ENCODE data around the gene PAEP. TPM values are rescaled to one million over a fixed set of nuclear protein-coding genes. Genes with fewer than 3 reads are reported as not detected.
"Not testable (repeated sequence)": the region's sequence is repeated elsewhere in the genome, so short reads cannot be mapped to it uniquely, and the experiment has no call there.

The PAEP gene
- total RNA-seq (not detected), total RNA-seq (0 reads per million in 29 experiments)
- total RNA-seq (2013), result not detected

GRCh38 chr9:135561391-135562234, at the start of gene PAEP:
PAEP (plus strand) TSS chr9:135561756.
- no peaks in the 10 kb centered on the region for H3K4me1 Mint-ChIP-seq
- Histone ChIP-seq H3K36me3 (ENCODE audit: control insufficient read depth in 2 of 2, extremely low read depth in 1 of 2, insufficient read depth in 1 of 2, low read length in 1 of 2) (no peaks in the 10 kb centered on the region), H3K27ac (ENCODE audit: low read length) (no peak within 1 kb of the TSS), H3K9me3 (no peaks in the 10 kb centered on the region), H3K27me3 (replicated peaks in 1 of 2; ENCODE audit: control insufficient read depth in 2 of 2, extremely low read depth in 1 of 2, insufficient read depth in 2 of 2, low read length in 1 of 2) (peaks cover 0 to 52% of the 10 kb centered on the region in 2 experiments), H3K4me3 (ENCODE audit: control insufficient read depth in 1 of 2, extremely low read depth in 1 of 2, low read length in 1 of 2) (no peak within 1 kb of the TSS), H3K4me1 (ENCODE audit: control insufficient read depth in 1 of 2, extremely low read depth in 1 of 2, insufficient read depth in 2 of 2, low read length in 2 of 2) (no peaks in the 10 kb centered on the region)
- no peaks in the 10 kb centered on the region for H3K36me3 Mint-ChIP-seq
- no peak within 1 kb of the TSS for H3K4me3 Mint-ChIP-seq
- peaks cover 17 to 38% of the 10 kb centered on the region in 2 donors for H3K27me3 Mint-ChIP-seq
- DNase-seq (no peak), ATAC-seq (replicated peaks in 1 of 4) (no peak)
- ChIA-PET POLR2A (no interaction called here), CTCF (no interaction called here)
- H3K27ac Mint-ChIP-seq, result no peak within 1 kb of the TSS
- 89% methylated on average over 16 of the region's 20 CpGs for WGBS (ENCODE audit: insufficient coverage)
- H3K9me3 Mint-ChIP-seq, result no peaks in the 10 kb centered on the region

GRCh38 chr9:135512241-135512603, 49.3 kb upstream of the PAEP start:
- Histone ChIP-seq H3K36me3 (ENCODE audit: control insufficient read depth in 2 of 2, extremely low read depth in 1 of 2, insufficient read depth in 1 of 2, low read length in 1 of 2) (no peaks in the 10 kb centered on the region), H3K9me3 (no peaks in the 10 kb centered on the region), H3K27ac (ENCODE audit: low read length) (no peak overlapping the region), H3K4me1 (ENCODE audit: control insufficient read depth in 1 of 2, extremely low read depth in 1 of 2, insufficient read depth in 2 of 2, low read length in 2 of 2) (no peaks in the 10 kb centered on the region), H3K4me3 (ENCODE audit: control insufficient read depth in 1 of 2, extremely low read depth in 1 of 2, low read length in 1 of 2) (no peak overlapping the region), H3K27me3 (replicated peaks in 1 of 2; ENCODE audit: control insufficient read depth in 2 of 2, extremely low read depth in 1 of 2, insufficient read depth in 2 of 2, low read length in 1 of 2) (peaks cover 0 to 16% of the 10 kb centered on the region in 2 experiments)
- Mint-ChIP-seq H3K27me3 (peaks cover 0 to 3% of the 10 kb centered on the region in 2 donors), H3K36me3 (peaks cover 6% of the 10 kb centered on the region), H3K27ac (no peak overlapping the region), H3K9me3 (peaks cover 6 to 16% (median 9%) of the 10 kb centered on the region in 3 donors), H3K4me3 (no peak overlapping the region), H3K4me1 (peaks cover 0 to 4% (median 0%) of the 10 kb centered on the region in 3 donors)
- ChIA-PET POLR2A (no interaction called here), CTCF (no interaction called here)
- 90% methylated on average over 6 of the region's 10 CpGs for WGBS (ENCODE audit: insufficient coverage)
- no peak for ATAC-seq (replicated peaks in 1 of 4)
- no peak for DNase-seq

GRCh38 chr9:135512904-135513303, 48.7 kb upstream of the PAEP start:
- peaks cover 0 to 4% (median 0%) of the 10 kb centered on the region in 3 donors for H3K4me1 Mint-ChIP-seq
- ATAC-seq (replicated peaks in 1 of 4), result no peak
- Histone ChIP-seq H3K27ac (ENCODE audit: low read length) (no peak overlapping the region), H3K4me3 (ENCODE audit: control insufficient read depth in 1 of 2, extremely low read depth in 1 of 2, low read length in 1 of 2) (no peak overlapping the region), H3K27me3 (replicated peaks in 1 of 2; ENCODE audit: control insufficient read depth in 2 of 2, extremely low read depth in 1 of 2, insufficient read depth in 2 of 2, low read length in 1 of 2) (peaks cover 0 to 16% of the 10 kb centered on the region in 2 experiments), H3K36me3 (ENCODE audit: control insufficient read depth in 2 of 2, extremely low read depth in 1 of 2, insufficient read depth in 1 of 2, low read length in 1 of 2) (no peaks in the 10 kb centered on the region), H3K9me3 (no peaks in the 10 kb centered on the region), H3K4me1 (ENCODE audit: control insufficient read depth in 1 of 2, extremely low read depth in 1 of 2, insufficient read depth in 2 of 2, low read length in 2 of 2) (no peaks in the 10 kb centered on the region)
- ChIA-PET CTCF (no interaction called here), POLR2A (no interaction called here)
- no peak overlapping the region for H3K4me3 Mint-ChIP-seq
- no peak for DNase-seq
- H3K9me3 Mint-ChIP-seq, result peaks cover 6 to 14% (median 9%) of the 10 kb centered on the region in 3 donors
- 60% methylated on average over 2 of the region's 7 CpGs for WGBS (ENCODE audit: insufficient coverage)
- no peak overlapping the region for H3K27ac Mint-ChIP-seq
- H3K36me3 Mint-ChIP-seq, result peaks cover 6% of the 10 kb centered on the region
- H3K27me3 Mint-ChIP-seq, result peaks cover 5 to 6% of the 10 kb centered on the region in 2 donors

- H3K36me3 ChIP-seq (ENCODE audit: control insufficient read depth in 2 of 2, extremely low read depth in 1 of 2, insufficient read depth in 1 of 2, low read length in 1 of 2), result no peaks in the 10 kb centered on the region
- no peak for ATAC-seq (replicated peaks in 1 of 4)
- 85% methylated on average over 18 of the region's 19 CpGs for WGBS (ENCODE audit: insufficient coverage)
- Mint-ChIP-seq H3K4me1 (peaks cover 0 to 4% (median 0%) of the 10 kb centered on the region in 3 donors), H3K36me3 (peaks cover 6% of the 10 kb centered on the region), H3K4me3 (no peak overlapping the region), H3K27me3 (peaks cover 5 to 6% of the 10 kb centered on the region in 2 donors), H3K27ac (no peak overlapping the region), H3K9me3 (peaks cover 6 to 11% (median 9%) of the 10 kb centered on the region in 3 donors)
- H3K27me3 ChIP-seq (replicated peaks in 1 of 2; ENCODE audit: control insufficient read depth in 2 of 2, extremely low read depth in 1 of 2, insufficient read depth in 2 of 2, low read length in 1 of 2), result peaks cover 0 to 14% of the 10 kb centered on the region in 2 experiments
- no peaks in the 10 kb centered on the region for H3K9me3 ChIP-seq
- no peaks in the 10 kb centered on the region for H3K4me1 ChIP-seq (ENCODE audit: control insufficient read depth in 1 of 2, extremely low read depth in 1 of 2, insufficient read depth in 2 of 2, low read length in 2 of 2)
- no peak overlapping the region for H3K4me3 ChIP-seq (ENCODE audit: control insufficient read depth in 1 of 2, extremely low read depth in 1 of 2, low read length in 1 of 2)
- CTCF ChIA-PET, result no interaction called here
- POLR2A ChIA-PET, result no interaction called here
- H3K27ac ChIP-seq (ENCODE audit: low read length), result no peak overlapping the region
- DNase-seq, result no peak
Measured at GRCh38 chr9:135513351-135513846, 48.2 kb upstream of the PAEP start.

- H3K36me3 Mint-ChIP-seq; POLR2A ChIA-PET; ATAC-seq (replicated peaks in 1 of 4); H3K36me3 ChIP-seq (ENCODE audit: control insufficient read depth in 2 of 2, extremely low read depth in 1 of 2, insufficient read depth in 1 of 2, low read length in 1 of 2); H3K27ac ChIP-seq (ENCODE audit: low read length); H3K27me3 Mint-ChIP-seq; H3K9me3 ChIP-seq; H3K4me1 Mint-ChIP-seq; CTCF ChIA-PET; H3K9me3 Mint-ChIP-seq; H3K4me3 Mint-ChIP-seq; H3K4me3 ChIP-seq (ENCODE audit: control insufficient read depth in 1 of 2, extremely low read depth in 1 of 2, low read length in 1 of 2); H3K4me1 ChIP-seq (ENCODE audit: control insufficient read depth in 1 of 2, extremely low read depth in 1 of 2, insufficient read depth in 2 of 2, low read length in 2 of 2); H3K27ac Mint-ChIP-seq: not testable (repeated sequence)
- no CpG with 5 or more reads among the region's 9 CpGs for WGBS (ENCODE audit: insufficient coverage)
- DNase-seq, result peak in 1 of 35 experiments; percentile 10
- H3K27me3 ChIP-seq (replicated peaks in 1 of 2; ENCODE audit: control insufficient read depth in 2 of 2, extremely low read depth in 1 of 2, insufficient read depth in 2 of 2, low read length in 1 of 2), result peaks cover 0 to 12% of the 10 kb centered on the region in 2 experiments
Measured at GRCh38 chr9:135513906-135514305, 47.6 kb upstream of the PAEP start.

- 63% methylated on average over 6 of the region's 17 CpGs for WGBS (ENCODE audit: insufficient coverage)
- H3K27ac Mint-ChIP-seq, result no peak overlapping the region
- no peak for ATAC-seq (replicated peaks in 1 of 4)
- ChIA-PET POLR2A (no interaction called here), CTCF (no interaction called here)
- Histone ChIP-seq H3K4me3 (ENCODE audit: control insufficient read depth in 1 of 2, extremely low read depth in 1 of 2, low read length in 1 of 2) (no peak overlapping the region), H3K4me1 (ENCODE audit: control insufficient read depth in 1 of 2, extremely low read depth in 1 of 2, insufficient read depth in 2 of 2, low read length in 2 of 2) (no peaks in the 10 kb centered on the region), H3K9me3 (no peaks in the 10 kb centered on the region), H3K27me3 (replicated peaks in 1 of 2; ENCODE audit: control insufficient read depth in 2 of 2, extremely low read depth in 1 of 2, insufficient read depth in 2 of 2, low read length in 1 of 2) (peaks cover 0 to 12% of the 10 kb centered on the region in 2 experiments), H3K36me3 (ENCODE audit: control insufficient read depth in 2 of 2, extremely low read depth in 1 of 2, insufficient read depth in 1 of 2, low read length in 1 of 2) (no peaks in the 10 kb centered on the region), H3K27ac (ENCODE audit: low read length) (no peak overlapping the region)
- peaks cover 0 to 4% (median 0%) of the 10 kb centered on the region in 3 donors for H3K4me1 Mint-ChIP-seq
- peaks cover under 1 to 2% (median 1%) of the 10 kb centered on the region in 3 donors for H3K9me3 Mint-ChIP-seq
- DNase-seq, result peak in 1 of 35 experiments; percentile 13
- peaks cover 4 to 5% of the 10 kb centered on the region in 2 donors for H3K27me3 Mint-ChIP-seq
- H3K36me3 Mint-ChIP-seq, result peaks cover under 1% of the 10 kb centered on the region
- no peak overlapping the region for H3K4me3 Mint-ChIP-seq
Measured at GRCh38 chr9:135514342-135515082, 47.0 kb upstream of the PAEP start.
